Endothelial cell of umbilical vein (primary cell): Measurements from ENCODE around the gene HABP2. TPM values are rescaled to one million over a fixed set of nuclear protein-coding genes. Genes with fewer than 3 reads are reported as not detected.

Experiments
- BruUV-seq: library from RNA; stranded (reverse); fragments of 400-500 nt; replicated peaks from 2 replicates; lab custom pipeline; 2021; lab: Mats Ljungman, UMichigan
- CTCF ChIA-PET: fragments of 300-600, 350-600 bp; sonication (Branson Sonifier 250); formaldehyde crosslinking; loops from one replicate; lab custom pipeline; 2021; ENCODE audit warnings: antibody characterized with exemption, inconsistent platforms; lab: Charles Lee
- POLR2A ChIA-PET: fragments of 300-600, 350-600 bp; sonication (Branson Sonifier 250); formaldehyde crosslinking; loops from one replicate; lab custom pipeline; 2021; ENCODE audit warnings: antibody characterized with exemption, inconsistent platforms; lab: Charles Lee
- DNase-seq: peaks from one replicate; pipeline ENCODE4 v3.0.0-alpha.2; 2011; ENCODE audit warnings: low read depth, low spot score
- FAIRE-seq: peaks from 2 replicates; lab custom pipeline; 2011; peaks lifted over from hg19 to GRCh38; lab: Jason Lieb, UNC
- H2AFZ ChIP-seq: 2 replicates; pipeline ENCODE4 v1.6.0; 2012; ENCODE audit warnings: low read depth, low read length, control low read depth, inconsistent platforms
- H3K27ac ChIP-seq: 2 replicates; pipeline ENCODE4 v1.5.1; 2011; ENCODE audit warnings: low read depth, mild to moderate bottlenecking, control low read depth, low read length, moderate library complexity; ENCODE audit not compliant: insufficient read depth
- H3K27me3 ChIP-seq, 2 experiments: 2 replicates each; pipeline versions ENCODE4 v1.6.0 to v1.6.1; 2011; ENCODE audit warnings: low read length in 2 of 2, mixed read lengths in 1 of 2; ENCODE audit not compliant: control insufficient read depth in 2 of 2, insufficient read depth in 2 of 2
- H3K36me3 ChIP-seq, 2 experiments: 2 replicates in 1 of 2; 3 replicates in 1 of 2; pipeline ENCODE4 v1.5.1; 2011; ENCODE audit warnings: low read length in 2 of 2, mild to moderate bottlenecking in 1 of 2, moderate library complexity in 1 of 2; ENCODE audit not compliant: control insufficient read depth in 2 of 2, insufficient read depth in 2 of 2; ENCODE audit errors: extremely low read depth in 1 of 2
- H3K4me1 ChIP-seq: 3 replicates; pipeline ENCODE4 v1.5.1; 2011; ENCODE audit warnings: mild to moderate bottlenecking, low read length; ENCODE audit not compliant: control insufficient read depth, insufficient read depth; ENCODE audit errors: extremely low read depth
- H3K4me2 ChIP-seq: 2 replicates; pipeline ENCODE4 v1.6.1; 2011; ENCODE audit warnings: low read length, control low read depth, mixed read lengths; ENCODE audit not compliant: insufficient read depth
- H3K4me3 ChIP-seq, 3 experiments: fragments of 200-600 bp in 1 of 3; sonication (generic), shearing (Covaris generic) in 1 of 3; replicated peaks in 1 of 3; 2 replicates each; pipeline ENCODE4 v1.5.1; 2011 to 2016; ENCODE audit warnings: control low read depth in 3 of 3, low read length in 3 of 3, mild to moderate bottlenecking in 2 of 3, inconsistent platforms in 1 of 3, low read depth in 1 of 3, moderate library complexity in 1 of 3; ENCODE audit not compliant: insufficient read depth in 1 of 3
- H3K79me2 ChIP-seq: 2 replicates; pipeline ENCODE4 v1.6.0; 2012; ENCODE audit warnings: low read length, inconsistent platforms; ENCODE audit not compliant: control insufficient read depth, insufficient read depth
- H3K9ac ChIP-seq: replicated peaks from 2 replicates; pipeline ENCODE3; 2011; ENCODE audit warnings: low read length, control low read depth; ENCODE audit not compliant: insufficient read depth; ENCODE audit errors: extremely low read depth
- H3K9me1 ChIP-seq: replicated peaks from 3 replicates; pipeline ENCODE4 v1.6.0; 2011; ENCODE audit warnings: mild to moderate bottlenecking, low read length; ENCODE audit not compliant: control insufficient read depth, insufficient read depth; ENCODE audit errors: extremely low read depth
- H3K9me3 ChIP-seq: replicated peaks from 2 replicates; pipeline ENCODE4 v1.5.1; 2012; ENCODE audit warnings: low read length, inconsistent platforms; ENCODE audit not compliant: control insufficient read depth, insufficient read depth
- H4K20me1 ChIP-seq: replicated peaks from 2 replicates; pipeline ENCODE3; 2011; ENCODE audit warnings: mild to moderate bottlenecking, low read length; ENCODE audit not compliant: control insufficient read depth, insufficient read depth; ENCODE audit errors: extremely low read depth
- EZH2 ChIP-seq: IDR thresholded peaks from 2 replicates; pipeline ENCODE4 v1.6.1; 2012; ENCODE audit warnings: borderline replicate concordance, low read depth, mild to moderate bottlenecking, moderate library complexity, low read length, inconsistent platforms; ENCODE audit not compliant: severe bottlenecking
- FOS ChIP-seq: IDR thresholded peaks from 2 replicates; pipeline ENCODE4 v1.6.1; 2011; ENCODE audit warnings: mild to moderate bottlenecking, low read length, moderate library complexity, borderline replicate concordance; ENCODE audit not compliant: insufficient read depth
- GATA2 ChIP-seq: IDR thresholded peaks from 2 replicates; pipeline ENCODE4 v1.7.0; 2011; ENCODE audit warnings: low read depth, mild to moderate bottlenecking, moderate library complexity, mixed read lengths, low read length; ENCODE audit not compliant: insufficient read length, insufficient read depth
- JUN ChIP-seq: IDR thresholded peaks from 2 replicates; pipeline ENCODE4 v1.6.1; 2011; ENCODE audit warnings: borderline replicate concordance, low read depth; ENCODE audit not compliant: insufficient read length, insufficient read depth
- MYC ChIP-seq: IDR thresholded peaks from one replicate; pipeline ENCODE4 v1.6.1; 2011; ENCODE audit warnings: mild to moderate bottlenecking, low read depth, low read length
- POLR2A ChIP-seq: IDR thresholded peaks from 2 replicates; pipeline ENCODE4 v1.6.1; 2012; ENCODE audit warnings: low read depth, mild to moderate bottlenecking, control low read depth, low read length
- POLR2AphosphoS5 ChIP-seq: IDR thresholded peaks from 2 replicates; pipeline ENCODE4 v1.6.1; 2012; ENCODE audit warnings: low read depth, mild to moderate bottlenecking, control low read depth, low read length, moderate library complexity; ENCODE audit not compliant: insufficient read depth
- dilution Hi-C: fragments of 300-500 bp; cut with MboI; formaldehyde crosslinking; loops from one replicate; pipeline ENCODE4 v1.15.0; 2019; ENCODE audit warnings: low sequenced_read_pairs; ENCODE audit not compliant: extremely low pct_ligation_motif_present
- intact Hi-C: fragments of 100-400 bp; cut with micrococcal nuclease; formaldehyde crosslinking; loops from one replicate; pipeline ENCODE4 v1.10.0; 2022
- polyA plus RNA-seq, 4 experiments: library from polyadenylated mRNA; depleted of rRNA in 3 of 4; stranded (reverse) in 3 of 4; unstranded in 1 of 4; fragments of >200 nt; gene quantifications; 2 replicates each; pipeline versions ENCODE4 v1.2.1 to v1.2.3, GENCODE V29; 2011 to 2012; ENCODE audit warnings: missing spikeins in 1 of 4
- total RNA-seq: library from RNA; stranded (reverse); gene quantifications from 2 replicates; pipeline ENCODE4 v1.2.3, GENCODE V29; 2021
- TF ChIP-seq, protein P1 (sequence below), 2 donors: IDR thresholded peaks; 1 replicate in 1 of 2; 2 replicates in 1 of 2; pipeline ENCODE4 v1.5.1; 2011; ENCODE audit warnings: low read length in 2 of 2, mild to moderate bottlenecking in 2 of 2, moderate library complexity in 2 of 2, control low read depth in 1 of 2, inconsistent platforms in 1 of 2, low read depth in 1 of 2; ENCODE audit not compliant: insufficient read depth in 1 of 2; ENCODE audit errors: extremely low read depth in 1 of 2
- TF ChIP-seq, protein P2 (sequence below): IDR thresholded peaks from 2 replicates; pipeline ENCODE4 v1.6.1; 2011; ENCODE audit not compliant: insufficient read depth, insufficient read length

The HABP2 gene
- total and polyA plus RNA-seq, 2 donors (not counting 3 experiments of a cell fraction or from before 2014, with no cell fraction given) = 0.04 TPM; not detected in 1

DNA sequence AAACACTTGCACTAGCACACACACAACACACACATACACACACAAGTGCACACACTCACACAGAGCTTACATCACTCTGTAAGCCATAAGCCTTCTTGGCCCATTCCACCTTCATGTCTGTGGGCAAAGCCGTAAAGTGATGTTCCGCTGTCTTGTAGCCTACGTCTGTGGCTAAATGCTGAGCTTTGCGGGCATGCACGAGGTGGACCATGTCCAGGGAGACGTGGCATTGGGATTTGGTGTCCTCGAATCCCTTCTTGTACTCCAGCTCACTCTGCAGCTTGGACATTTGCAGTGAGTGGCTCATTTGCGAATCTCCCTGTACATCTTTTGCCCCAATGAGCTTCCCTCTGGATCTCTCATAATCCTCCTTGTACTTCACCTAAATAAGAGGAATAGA is 68.9 kb downstream of the HABP2 start:
- Histone ChIP-seq H4K20me1 (no peaks in the 10 kb centered on the region), H3K4me2 (no peak overlapping the region), H3K4me3 (no peak overlapping the region), H3K9ac (no peak overlapping the region), H3K9me3 (no peaks in the 10 kb centered on the region), H3K27me3 (peaks cover 2 to 15% of the 10 kb centered on the region in 2 experiments), H3K27ac (no peak overlapping the region), H3K79me2 (no peaks in the 10 kb centered on the region), H2AFZ (no peak overlapping the region), H3K9me1 (no peaks in the 10 kb centered on the region), H3K36me3 (no peaks in the 10 kb centered on the region), H3K4me1 (no peaks in the 10 kb centered on the region)
- ChIA-PET POLR2A (no interaction called here), CTCF (no interaction called here)
- TF ChIP-seq, protein P1, sequence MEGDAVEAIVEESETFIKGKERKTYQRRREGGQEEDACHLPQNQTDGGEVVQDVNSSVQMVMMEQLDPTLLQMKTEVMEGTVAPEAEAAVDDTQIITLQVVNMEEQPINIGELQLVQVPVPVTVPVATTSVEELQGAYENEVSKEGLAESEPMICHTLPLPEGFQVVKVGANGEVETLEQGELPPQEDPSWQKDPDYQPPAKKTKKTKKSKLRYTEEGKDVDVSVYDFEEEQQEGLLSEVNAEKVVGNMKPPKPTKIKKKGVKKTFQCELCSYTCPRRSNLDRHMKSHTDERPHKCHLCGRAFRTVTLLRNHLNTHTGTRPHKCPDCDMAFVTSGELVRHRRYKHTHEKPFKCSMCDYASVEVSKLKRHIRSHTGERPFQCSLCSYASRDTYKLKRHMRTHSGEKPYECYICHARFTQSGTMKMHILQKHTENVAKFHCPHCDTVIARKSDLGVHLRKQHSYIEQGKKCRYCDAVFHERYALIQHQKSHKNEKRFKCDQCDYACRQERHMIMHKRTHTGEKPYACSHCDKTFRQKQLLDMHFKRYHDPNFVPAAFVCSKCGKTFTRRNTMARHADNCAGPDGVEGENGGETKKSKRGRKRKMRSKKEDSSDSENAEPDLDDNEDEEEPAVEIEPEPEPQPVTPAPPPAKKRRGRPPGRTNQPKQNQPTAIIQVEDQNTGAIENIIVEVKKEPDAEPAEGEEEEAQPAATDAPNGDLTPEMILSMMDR (IDR thresholded peaks at IDR 0.05; ENCODE audit: extremely low read depth in 1 of 2, insufficient read depth in 1 of 2, low read depth in 1 of 2, low read length in 2 of 2) = no peak
- TF ChIP-seq POLR2A = no peak
- no peak for TF ChIP-seq EZH2
- no peak for TF ChIP-seq MYC
- TF ChIP-seq, protein P2, sequence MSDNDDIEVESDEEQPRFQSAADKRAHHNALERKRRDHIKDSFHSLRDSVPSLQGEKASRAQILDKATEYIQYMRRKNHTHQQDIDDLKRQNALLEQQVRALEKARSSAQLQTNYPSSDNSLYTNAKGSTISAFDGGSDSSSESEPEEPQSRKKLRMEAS = no peak
- TF ChIP-seq JUN = no peak
- TF ChIP-seq POLR2AphosphoS5 = no peak
- no peak for TF ChIP-seq FOS
- TF ChIP-seq GATA2 = no peak
- DNase-seq (no peak), FAIRE-seq (no peak)
- no TSS peak for BruUV-seq
- dilution Hi-C loops (no loop called here), intact Hi-C loops (no loop called here)
